Measurements from ENCODE around the gene EWSR1.

DNA sequence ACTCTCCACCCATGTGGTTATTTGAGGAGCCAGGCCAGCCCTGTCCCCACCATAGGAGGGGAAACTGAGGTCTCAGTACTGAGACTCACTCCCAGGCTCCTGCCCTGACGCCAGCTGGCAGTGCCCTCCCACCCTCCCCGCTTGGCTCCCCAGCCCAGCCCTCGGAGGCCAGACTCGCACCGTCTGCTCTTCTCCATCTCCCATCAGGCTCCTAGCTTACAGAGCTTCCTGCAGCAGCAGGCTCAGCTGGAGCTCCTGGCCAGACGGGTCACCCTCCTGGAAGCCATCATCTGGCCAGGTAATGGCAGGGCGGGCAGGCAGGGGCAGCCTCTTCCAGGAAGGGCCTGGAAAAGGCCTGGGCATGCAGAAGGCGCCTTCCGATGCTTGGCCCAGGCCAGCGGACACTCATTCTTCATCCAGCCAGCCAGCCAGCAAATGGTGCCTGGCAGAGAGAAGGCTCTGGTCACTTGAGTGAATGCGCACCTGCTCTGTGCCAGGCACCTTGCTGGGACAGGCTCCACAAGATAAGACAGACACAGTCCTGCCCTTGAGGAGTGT, 12.9 kb upstream of the EWSR1 start:
- TF ChIP-seq, protein P1, sequence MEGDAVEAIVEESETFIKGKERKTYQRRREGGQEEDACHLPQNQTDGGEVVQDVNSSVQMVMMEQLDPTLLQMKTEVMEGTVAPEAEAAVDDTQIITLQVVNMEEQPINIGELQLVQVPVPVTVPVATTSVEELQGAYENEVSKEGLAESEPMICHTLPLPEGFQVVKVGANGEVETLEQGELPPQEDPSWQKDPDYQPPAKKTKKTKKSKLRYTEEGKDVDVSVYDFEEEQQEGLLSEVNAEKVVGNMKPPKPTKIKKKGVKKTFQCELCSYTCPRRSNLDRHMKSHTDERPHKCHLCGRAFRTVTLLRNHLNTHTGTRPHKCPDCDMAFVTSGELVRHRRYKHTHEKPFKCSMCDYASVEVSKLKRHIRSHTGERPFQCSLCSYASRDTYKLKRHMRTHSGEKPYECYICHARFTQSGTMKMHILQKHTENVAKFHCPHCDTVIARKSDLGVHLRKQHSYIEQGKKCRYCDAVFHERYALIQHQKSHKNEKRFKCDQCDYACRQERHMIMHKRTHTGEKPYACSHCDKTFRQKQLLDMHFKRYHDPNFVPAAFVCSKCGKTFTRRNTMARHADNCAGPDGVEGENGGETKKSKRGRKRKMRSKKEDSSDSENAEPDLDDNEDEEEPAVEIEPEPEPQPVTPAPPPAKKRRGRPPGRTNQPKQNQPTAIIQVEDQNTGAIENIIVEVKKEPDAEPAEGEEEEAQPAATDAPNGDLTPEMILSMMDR (IDR thresholded peaks at IDR 0.05) = no peak
- TF ChIP-seq EZH2 (IDR thresholded peaks at IDR 0.05) (no peak), EZH2phosphoT487 (IDR thresholded peaks at IDR 0.05) (no peak)
